ENCODE data around the gene PAK5. TPM values are rescaled to one million over a fixed set of nuclear protein-coding genes. Genes with fewer than 3 reads are reported as not detected.

PAK5 gene
- total RNA-seq, 2 donors from 2014 or later, result 0.22 to 0.42 TPM

GRCh38 chr20:9627219-9627618 is 211.7 kb downstream of the PAK5 start:
- Histone ChIP-seq H3K27me3 (ENCODE audit: control insufficient read depth, insufficient read depth, low read length, poor library complexity, severe bottlenecking) (no peaks in the 10 kb centered on the region), H3K36me3 (ENCODE audit: control insufficient read depth, insufficient read depth, low read length) (no peaks in the 10 kb centered on the region), H3K27ac (ENCODE audit: low read depth, low read length) (no peak overlapping the region), H3K9me3 (ENCODE audit: control insufficient read depth, low read length) (no peaks in the 10 kb centered on the region), H3K4me3 (ENCODE audit: low read length) (no peak overlapping the region), H3K9ac (ENCODE audit: extremely low read depth, low read length, poor library complexity, severe bottlenecking) (no peak overlapping the region), H3K4me1 (ENCODE audit: control insufficient read depth, insufficient read depth, low read length) (no peaks in the 10 kb centered on the region)
- 83 to 91% methylated on average over 2 to 3 of the region's 3 CpGs for whole genome bisulfite sequencing, 2 experiments (ENCODE audit: insufficient coverage in 1 of 2, insufficient read length in 1 of 2)
- Mint-ChIP-seq H3K36me3 (ENCODE audit: low read depth) (no peaks in the 10 kb centered on the region), H3K27me3 (ENCODE audit: insufficient read depth) (no peaks in the 10 kb centered on the region), H3K27ac (no peak overlapping the region), H3K4me3 (no peak overlapping the region), H3K4me1 (no peaks in the 10 kb centered on the region), H3K9me3 (no peaks in the 10 kb centered on the region)
- TF ChIP-seq, protein P1, sequence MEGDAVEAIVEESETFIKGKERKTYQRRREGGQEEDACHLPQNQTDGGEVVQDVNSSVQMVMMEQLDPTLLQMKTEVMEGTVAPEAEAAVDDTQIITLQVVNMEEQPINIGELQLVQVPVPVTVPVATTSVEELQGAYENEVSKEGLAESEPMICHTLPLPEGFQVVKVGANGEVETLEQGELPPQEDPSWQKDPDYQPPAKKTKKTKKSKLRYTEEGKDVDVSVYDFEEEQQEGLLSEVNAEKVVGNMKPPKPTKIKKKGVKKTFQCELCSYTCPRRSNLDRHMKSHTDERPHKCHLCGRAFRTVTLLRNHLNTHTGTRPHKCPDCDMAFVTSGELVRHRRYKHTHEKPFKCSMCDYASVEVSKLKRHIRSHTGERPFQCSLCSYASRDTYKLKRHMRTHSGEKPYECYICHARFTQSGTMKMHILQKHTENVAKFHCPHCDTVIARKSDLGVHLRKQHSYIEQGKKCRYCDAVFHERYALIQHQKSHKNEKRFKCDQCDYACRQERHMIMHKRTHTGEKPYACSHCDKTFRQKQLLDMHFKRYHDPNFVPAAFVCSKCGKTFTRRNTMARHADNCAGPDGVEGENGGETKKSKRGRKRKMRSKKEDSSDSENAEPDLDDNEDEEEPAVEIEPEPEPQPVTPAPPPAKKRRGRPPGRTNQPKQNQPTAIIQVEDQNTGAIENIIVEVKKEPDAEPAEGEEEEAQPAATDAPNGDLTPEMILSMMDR (conservative IDR thresholded peaks at IDR 0.05), result no peak
- DNase-seq, result no peak

DNA sequence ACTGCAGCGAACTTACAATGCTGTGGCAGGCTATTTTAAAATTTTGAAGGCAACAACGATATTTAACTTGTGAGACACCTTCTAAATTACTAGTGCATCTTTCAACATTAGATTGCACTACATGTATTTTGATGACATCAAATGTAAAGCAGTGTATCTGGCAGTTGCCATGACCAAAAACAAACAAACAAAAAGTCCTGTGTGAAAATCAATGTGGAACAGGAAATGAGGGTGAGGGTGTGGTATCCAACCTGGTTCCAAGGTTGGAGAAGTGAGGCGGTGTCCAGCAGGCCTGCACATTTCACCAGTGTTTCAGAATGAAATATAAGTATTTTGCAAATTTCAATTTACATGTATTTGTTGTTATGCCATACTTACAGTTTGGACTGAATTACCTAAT is 212.5 kb downstream of the PAK5 start:
- Mint-ChIP-seq H3K36me3 (ENCODE audit: low read depth) (no peaks in the 10 kb centered on the region), H3K4me1 (no peaks in the 10 kb centered on the region), H3K9me3 (no peaks in the 10 kb centered on the region), H3K27me3 (ENCODE audit: insufficient read depth) (no peaks in the 10 kb centered on the region), H3K27ac (no peak overlapping the region), H3K4me3 (no peak overlapping the region)
- Histone ChIP-seq H3K9me3 (ENCODE audit: control insufficient read depth, low read length) (no peaks in the 10 kb centered on the region), H3K4me1 (ENCODE audit: control insufficient read depth, insufficient read depth, low read length) (no peaks in the 10 kb centered on the region), H3K36me3 (ENCODE audit: control insufficient read depth, insufficient read depth, low read length) (no peaks in the 10 kb centered on the region), H3K9ac (ENCODE audit: extremely low read depth, low read length, poor library complexity, severe bottlenecking) (no peak overlapping the region), H3K4me3 (ENCODE audit: low read length) (no peak overlapping the region), H3K27me3 (ENCODE audit: control insufficient read depth, insufficient read depth, low read length, poor library complexity, severe bottlenecking) (no peaks in the 10 kb centered on the region), H3K27ac (ENCODE audit: low read depth, low read length) (no peak overlapping the region)
- WGBS, 2 experiments (ENCODE audit: insufficient coverage in 1 of 2, insufficient read length in 1 of 2), result 94% methylated on average over 3 of the region's 3 CpGs; no CpG with 5 or more reads in 1 of the 2 experiments
- DNase-seq, result no peak
- TF ChIP-seq, protein P1 (conservative IDR thresholded peaks at IDR 0.05), result no peak

- H3K27ac Mint-ChIP-seq, result no peak overlapping the region
- no peaks in the 10 kb centered on the region for H3K4me1 Mint-ChIP-seq
- H3K4me3 Mint-ChIP-seq, result no peak overlapping the region
- H3K27me3 Mint-ChIP-seq (ENCODE audit: insufficient read depth), result no peaks in the 10 kb centered on the region
- no peaks in the 10 kb centered on the region for H3K36me3 Mint-ChIP-seq (ENCODE audit: low read depth)
- H3K27ac ChIP-seq (ENCODE audit: low read depth, low read length), result no peak overlapping the region
- no peaks in the 10 kb centered on the region for H3K27me3 ChIP-seq (ENCODE audit: control insufficient read depth, insufficient read depth, low read length, poor library complexity, severe bottlenecking)
- no peaks in the 10 kb centered on the region for H3K4me1 ChIP-seq (ENCODE audit: control insufficient read depth, insufficient read depth, low read length)
- no peaks in the 10 kb centered on the region for H3K9me3 ChIP-seq (ENCODE audit: control insufficient read depth, low read length)
- H3K9ac ChIP-seq (ENCODE audit: extremely low read depth, low read length, poor library complexity, severe bottlenecking), result no peak overlapping the region
- DNase-seq, result peak; percentile 67
- TF ChIP-seq, protein P1 (conservative IDR thresholded peaks at IDR 0.05), result peak; percentile 79
- no peaks in the 10 kb centered on the region for H3K36me3 ChIP-seq (ENCODE audit: control insufficient read depth, insufficient read depth, low read length)
- 80 to 84% methylated on average over 1 to 5 of the region's 5 CpGs for WGBS, 2 experiments (ENCODE audit: insufficient coverage in 1 of 2, insufficient read length in 1 of 2)
- no peak overlapping the region for H3K4me3 ChIP-seq (ENCODE audit: low read length)
- no peaks in the 10 kb centered on the region for H3K9me3 Mint-ChIP-seq
These were observed 220.9 kb downstream of the PAK5 start for GRCh38 chr20:9617940-9618339.
